ENCODE results near the gene LTBP2. TPM values are rescaled to one million over a fixed set of nuclear protein-coding genes. Genes with fewer than 3 reads are reported as not detected.

Gene LTBP2
- total RNA-seq, 1 experiment from 2014 or later = 1.5 TPM

DNA sequence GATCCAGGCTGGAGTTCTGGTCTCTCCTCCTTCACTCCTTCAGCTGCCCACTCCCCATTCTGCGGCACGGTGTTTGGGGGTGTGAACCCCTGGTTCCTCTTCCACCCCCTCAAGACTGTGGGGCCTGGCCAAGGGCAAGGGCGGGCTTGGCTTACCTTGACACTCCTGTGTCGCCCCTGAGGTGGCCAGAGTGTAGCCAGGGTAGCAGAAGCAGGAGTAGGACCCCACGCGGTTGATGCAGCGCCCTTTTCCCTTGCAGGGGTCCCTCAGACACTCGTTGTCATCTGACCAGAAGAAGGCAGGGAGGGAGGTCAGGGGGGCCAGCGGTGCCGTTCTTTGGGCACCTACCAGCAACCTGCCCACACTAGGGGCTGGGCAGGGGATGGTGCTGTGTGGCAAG, 90.3 kb downstream of the LTBP2 start:
- no peak overlapping the region for H2AFZ ChIP-seq (ENCODE audit: low read depth, low read length, poor library complexity, severe bottlenecking)
- no peaks in the 10 kb centered on the region for H3K27me3 ChIP-seq (ENCODE audit: insufficient read depth, low read length)
- no peak overlapping the region for H3K9ac ChIP-seq (ENCODE audit: low read length)
- TF ChIP-seq RAD21 (IDR thresholded peaks at IDR 0.05; ENCODE audit: low read depth) (no peak), TCF7L2 (IDR thresholded peaks at IDR 0.05; ENCODE audit: borderline replicate concordance, extremely low read depth, insufficient read depth, insufficient read length) (no peak), POLR2AphosphoS5 (IDR thresholded peaks at IDR 0.05; ENCODE audit: low read depth, low read length) (no peak), FOSL1 (IDR thresholded peaks at IDR 0.05; ENCODE audit: low read depth) (no peak), JUND (IDR thresholded peaks at IDR 0.05) (no peak), ZNF274 (IDR thresholded peaks at IDR 0.05; ENCODE audit: low read depth, low read length) (no peak), POLR2A (IDR thresholded peaks at IDR 0.05; ENCODE audit: borderline replicate concordance, extremely low read depth, insufficient read depth, insufficient read length) (no peak), EGR1 (IDR thresholded peaks at IDR 0.05; ENCODE audit: low read depth) (no peak), CEBPB (IDR thresholded peaks at IDR 0.05; ENCODE audit: low read depth) (no peak), SIN3A (IDR thresholded peaks at IDR 0.05; ENCODE audit: low read depth) (no peak), EZH2 (IDR thresholded peaks at IDR 0.05) (no peak)
- TF ChIP-seq, protein P1, sequence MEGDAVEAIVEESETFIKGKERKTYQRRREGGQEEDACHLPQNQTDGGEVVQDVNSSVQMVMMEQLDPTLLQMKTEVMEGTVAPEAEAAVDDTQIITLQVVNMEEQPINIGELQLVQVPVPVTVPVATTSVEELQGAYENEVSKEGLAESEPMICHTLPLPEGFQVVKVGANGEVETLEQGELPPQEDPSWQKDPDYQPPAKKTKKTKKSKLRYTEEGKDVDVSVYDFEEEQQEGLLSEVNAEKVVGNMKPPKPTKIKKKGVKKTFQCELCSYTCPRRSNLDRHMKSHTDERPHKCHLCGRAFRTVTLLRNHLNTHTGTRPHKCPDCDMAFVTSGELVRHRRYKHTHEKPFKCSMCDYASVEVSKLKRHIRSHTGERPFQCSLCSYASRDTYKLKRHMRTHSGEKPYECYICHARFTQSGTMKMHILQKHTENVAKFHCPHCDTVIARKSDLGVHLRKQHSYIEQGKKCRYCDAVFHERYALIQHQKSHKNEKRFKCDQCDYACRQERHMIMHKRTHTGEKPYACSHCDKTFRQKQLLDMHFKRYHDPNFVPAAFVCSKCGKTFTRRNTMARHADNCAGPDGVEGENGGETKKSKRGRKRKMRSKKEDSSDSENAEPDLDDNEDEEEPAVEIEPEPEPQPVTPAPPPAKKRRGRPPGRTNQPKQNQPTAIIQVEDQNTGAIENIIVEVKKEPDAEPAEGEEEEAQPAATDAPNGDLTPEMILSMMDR (IDR thresholded peaks at IDR 0.05 in 2 of 3, conservative IDR thresholded peaks at IDR 0.05 in 1 of 3; ENCODE audit: borderline replicate concordance in 1 of 3, insufficient read depth in 1 of 3, low read depth in 2 of 3, low read length in 2 of 3) = no peak
- TF ChIP-seq, protein P2, sequence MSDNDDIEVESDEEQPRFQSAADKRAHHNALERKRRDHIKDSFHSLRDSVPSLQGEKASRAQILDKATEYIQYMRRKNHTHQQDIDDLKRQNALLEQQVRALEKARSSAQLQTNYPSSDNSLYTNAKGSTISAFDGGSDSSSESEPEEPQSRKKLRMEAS (IDR thresholded peaks at IDR 0.05) = no peak
- TF ChIP-seq, protein P3, sequence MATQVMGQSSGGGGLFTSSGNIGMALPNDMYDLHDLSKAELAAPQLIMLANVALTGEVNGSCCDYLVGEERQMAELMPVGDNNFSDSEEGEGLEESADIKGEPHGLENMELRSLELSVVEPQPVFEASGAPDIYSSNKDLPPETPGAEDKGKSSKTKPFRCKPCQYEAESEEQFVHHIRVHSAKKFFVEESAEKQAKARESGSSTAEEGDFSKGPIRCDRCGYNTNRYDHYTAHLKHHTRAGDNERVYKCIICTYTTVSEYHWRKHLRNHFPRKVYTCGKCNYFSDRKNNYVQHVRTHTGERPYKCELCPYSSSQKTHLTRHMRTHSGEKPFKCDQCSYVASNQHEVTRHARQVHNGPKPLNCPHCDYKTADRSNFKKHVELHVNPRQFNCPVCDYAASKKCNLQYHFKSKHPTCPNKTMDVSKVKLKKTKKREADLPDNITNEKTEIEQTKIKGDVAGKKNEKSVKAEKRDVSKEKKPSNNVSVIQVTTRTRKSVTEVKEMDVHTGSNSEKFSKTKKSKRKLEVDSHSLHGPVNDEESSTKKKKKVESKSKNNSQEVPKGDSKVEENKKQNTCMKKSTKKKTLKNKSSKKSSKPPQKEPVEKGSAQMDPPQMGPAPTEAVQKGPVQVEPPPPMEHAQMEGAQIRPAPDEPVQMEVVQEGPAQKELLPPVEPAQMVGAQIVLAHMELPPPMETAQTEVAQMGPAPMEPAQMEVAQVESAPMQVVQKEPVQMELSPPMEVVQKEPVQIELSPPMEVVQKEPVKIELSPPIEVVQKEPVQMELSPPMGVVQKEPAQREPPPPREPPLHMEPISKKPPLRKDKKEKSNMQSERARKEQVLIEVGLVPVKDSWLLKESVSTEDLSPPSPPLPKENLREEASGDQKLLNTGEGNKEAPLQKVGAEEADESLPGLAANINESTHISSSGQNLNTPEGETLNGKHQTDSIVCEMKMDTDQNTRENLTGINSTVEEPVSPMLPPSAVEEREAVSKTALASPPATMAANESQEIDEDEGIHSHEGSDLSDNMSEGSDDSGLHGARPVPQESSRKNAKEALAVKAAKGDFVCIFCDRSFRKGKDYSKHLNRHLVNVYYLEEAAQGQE (IDR thresholded peaks at IDR 0.05; ENCODE audit: low read depth) = no peak
- TF ChIP-seq, protein P4, sequence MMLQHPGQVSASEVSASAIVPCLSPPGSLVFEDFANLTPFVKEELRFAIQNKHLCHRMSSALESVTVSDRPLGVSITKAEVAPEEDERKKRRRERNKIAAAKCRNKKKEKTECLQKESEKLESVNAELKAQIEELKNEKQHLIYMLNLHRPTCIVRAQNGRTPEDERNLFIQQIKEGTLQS (IDR thresholded peaks at IDR 0.05) = no peak
- H3K4me1 ChIP-seq (ENCODE audit: control insufficient read depth in 1 of 2, insufficient read depth in 2 of 2, low read length in 2 of 2) = peaks cover 3 to 10% of the 10 kb centered on the region in 2 experiments
- no peaks in the 10 kb centered on the region for H3K9me3 ChIP-seq (ENCODE audit: control insufficient read depth in 1 of 2, insufficient read depth in 1 of 2, low read depth in 1 of 2, low read length in 2 of 2)
- intact Hi-C loops (cut with micrococcal nuclease) = no loop called here
- no peaks in the 10 kb centered on the region for H3K36me3 ChIP-seq (ENCODE audit: control insufficient read depth in 1 of 2, insufficient read depth in 2 of 2, low read length in 2 of 2)
- no peak overlapping the region for H3K4me2 ChIP-seq (ENCODE audit: low read length)
- H3K9me2 ChIP-seq (ENCODE audit: insufficient read depth) = no peaks in the 10 kb centered on the region
- DNase-seq (ENCODE audit: low read depth, low spot score) (no peak), ATAC-seq (no peak)
- no peak overlapping the region for H3K4me3 ChIP-seq (replicated peaks in 1 of 2; ENCODE audit: low read depth in 1 of 2, low read length in 2 of 2)
- POLR2A ChIA-PET = no interaction called here
- RAD21 ChIA-PET (ENCODE audit: low non-redundant PET in 1 of 2, low total read pairs in 2 of 2, uncharacterized antibody in 2 of 2, unreplicated experiment in 2 of 2) = no interaction called here
- no peak overlapping the region for H3K27ac ChIP-seq (ENCODE audit: low read depth, low read length)
- CTCF ChIA-PET = no interaction called here
- H4K20me1 ChIP-seq (ENCODE audit: insufficient read depth) = no peaks in the 10 kb centered on the region
- H3K79me2 ChIP-seq (ENCODE audit: insufficient read depth, low read length) = no peaks in the 10 kb centered on the region
- no TSS peak for BruUV-seq (replicated peaks)
